ENCODE results near the gene VAV2. TPM values are rescaled to one million over a fixed set of nuclear protein-coding genes. Genes with fewer than 3 reads are reported as not detected.

Gene VAV2
- total RNA-seq, 1 experiment from 2014 or later, result 24.7 TPM

GRCh38 chr9:133906218-133906617 is 85.9 kb downstream of the VAV2 start:
- ChIA-PET CTCF (no interaction called here), POLR2A (no interaction called here)
- no peaks in the 10 kb centered on the region for H3K9me3 ChIP-seq (ENCODE audit: control insufficient read depth, insufficient read depth, low read depth, low read length)
- ATAC-seq (no peak), DNase-seq (ENCODE audit: low read depth, low spot score) (no peak)
- H3K4me3 ChIP-seq (ENCODE audit: low read depth in 2 of 2, low read length in 2 of 2), result no peak overlapping the region
- in situ Hi-C loops (cut with HindIII; ENCODE audit: low pct_unique_long_range_greater_than_20kb, low sequenced_read_pairs) (no loop called here), intact Hi-C loops (cut with micrococcal nuclease; ENCODE audit: unreplicated experiment) (no loop called here)
- no peak overlapping the region for H3K27ac ChIP-seq (ENCODE audit: low read length)
- no peaks in the 10 kb centered on the region for H3K27me3 ChIP-seq (ENCODE audit: control insufficient read depth, insufficient read depth, low read length)
- TF ChIP-seq CTCF (IDR thresholded peaks at IDR 0.05) (no peak), POLR2AphosphoS5 (IDR thresholded peaks at IDR 0.05; ENCODE audit: low read depth, low read length) (no peak), REST (IDR thresholded peaks at IDR 0.05; ENCODE audit: insufficient read depth in 1 of 2, low read depth in 2 of 2, low read length in 1 of 2) (no peak), SIN3A (IDR thresholded peaks at IDR 0.05; ENCODE audit: borderline replicate concordance, insufficient read depth, low read depth, low read length) (no peak), TCF7L2 (IDR thresholded peaks at IDR 0.05; ENCODE audit: low read depth, low read length) (no peak)
- no peaks in the 10 kb centered on the region for H3K36me3 ChIP-seq (ENCODE audit: control insufficient read depth, insufficient read depth, low read length)
- no peaks in the 10 kb centered on the region for H3K4me1 ChIP-seq (ENCODE audit: control insufficient read depth, insufficient read depth, low read length)
- no TSS peak for BruUV-seq (replicated peaks)

- no peak overlapping the region for H3K27ac ChIP-seq (ENCODE audit: low read length)
- POLR2A ChIA-PET, result interaction anchor here (0.6 kb wide), 1 partner anchor 1781 kb away, joined by 5 read pairs; no protein-coding TSS in a partner anchor
- no peak for TF ChIP-seq CTCF (IDR thresholded peaks at IDR 0.05)
- no peak for TF ChIP-seq SIN3A (IDR thresholded peaks at IDR 0.05; ENCODE audit: borderline replicate concordance, insufficient read depth, low read depth, low read length)
- TF ChIP-seq TCF7L2 (IDR thresholded peaks at IDR 0.05; ENCODE audit: low read depth, low read length), result no peak
- no peak for TF ChIP-seq REST (IDR thresholded peaks at IDR 0.05; ENCODE audit: insufficient read depth in 1 of 2, low read depth in 2 of 2, low read length in 1 of 2)
- TF ChIP-seq POLR2AphosphoS5 (IDR thresholded peaks at IDR 0.05; ENCODE audit: low read depth, low read length), result no peak
- no peaks in the 10 kb centered on the region for H3K4me1 ChIP-seq (ENCODE audit: control insufficient read depth, insufficient read depth, low read length)
- H3K27me3 ChIP-seq (ENCODE audit: control insufficient read depth, insufficient read depth, low read length), result no peaks in the 10 kb centered on the region
- no peak for DNase-seq (ENCODE audit: low read depth, low spot score)
- in situ Hi-C loops (cut with HindIII; ENCODE audit: low pct_unique_long_range_greater_than_20kb, low sequenced_read_pairs) (no loop called here), intact Hi-C loops (cut with micrococcal nuclease; ENCODE audit: unreplicated experiment) (no loop called here)
- CTCF ChIA-PET, result no interaction called here
- no peaks in the 10 kb centered on the region for H3K36me3 ChIP-seq (ENCODE audit: control insufficient read depth, insufficient read depth, low read length)
- ATAC-seq, result no peak
- H3K4me3 ChIP-seq (ENCODE audit: low read depth in 2 of 2, low read length in 2 of 2), result no peak overlapping the region
- H3K9me3 ChIP-seq (ENCODE audit: control insufficient read depth, insufficient read depth, low read depth, low read length), result no peaks in the 10 kb centered on the region
- no TSS peak for BruUV-seq (replicated peaks)
Observed at GRCh38 chr9:133905493-133905892, 86.6 kb downstream of the VAV2 start.
